BLaER1 treated with 17β-estradiol and CSF1 and Interleukin-3, amounts not matched to agents 10 nM and 100 nM (cell line): Measurements from ENCODE around the gene RBM26.

Source experiments
- H3K27ac ChIP-seq, 11 experiments: shearing (Covaris generic); formaldehyde crosslinking; 2 replicates each; pipeline ENCODE4 v1.8.1; 2022
- H3K27me3 ChIP-seq, 11 experiments: shearing (Covaris generic); formaldehyde crosslinking; 2 replicates each; pipeline ENCODE4 v1.8.1; 2022
- H3K36me3 ChIP-seq, 11 experiments: shearing (Covaris generic); formaldehyde crosslinking; 2 replicates each; pipeline ENCODE4 v1.8.1; 2022
- H3K4me1 ChIP-seq, 10 experiments: shearing (Covaris generic); formaldehyde crosslinking; 2 replicates each; pipeline ENCODE4 v1.8.1; 2022
- H3K4me2 ChIP-seq, 11 experiments: shearing (Covaris generic); formaldehyde crosslinking; 2 replicates each; pipeline ENCODE4 v1.8.1; 2022
- H3K4me3 ChIP-seq, 10 experiments: shearing (Covaris generic); formaldehyde crosslinking; 2 replicates each; pipeline ENCODE4 v1.8.1; 2022
- H3K9ac ChIP-seq, 11 experiments: shearing (Covaris generic); formaldehyde crosslinking; 2 replicates each; pipeline ENCODE4 v1.8.1; 2022
- H3K9me3 ChIP-seq, 11 experiments: shearing (Covaris generic); formaldehyde crosslinking; replicated peaks in 1 of 11; 2 replicates each; pipeline ENCODE4 v1.8.1; 2022
- H4K20me1 ChIP-seq, 11 experiments: shearing (Covaris generic); formaldehyde crosslinking; 2 replicates each; pipeline ENCODE4 v1.8.1; 2022
- Cebpa-rat ChIP-seq, 11 experiments: shearing (Covaris generic); IDR thresholded peaks; 2 replicates each; pipeline ENCODE4 v1.8.1; 2022

Gene RBM26

GRCh38 chr13:79447141-79447540 lies 41.1 kb upstream of the RBM26 start:
- Histone ChIP-seq H3K9me3 (peaks cover 6 to 29% (median 20%) of the 10 kb centered on the region in 11 experiments; a peak in 19 of 22 replicates), H4K20me1 (no peaks in the 10 kb centered on the region), H3K27me3 (no peaks in the 10 kb centered on the region), H3K9ac (no peak overlapping the region), H3K27ac (peak overlapping the region in 1 of 11 experiments; percentile 77; a peak in 1 of 22 replicates), H3K4me1 (peaks cover 24 to 42% (median 34%) of the 10 kb centered on the region in 10 experiments), H3K4me3 (no peak overlapping the region), H3K36me3 (no peaks in the 10 kb centered on the region; a peak in 1 of 22 replicates), H3K4me2 (peak overlapping the region in 6 of 11 experiments; percentile 63 to 70 (median 68); a peak in 5 of 22 replicates)
- no peak for TF ChIP-seq Cebpa-rat (IDR thresholded peaks at IDR 0.05)

GRCh38 chr13:79445968-79446645 lies 40.1 kb upstream of the RBM26 start:
- H4K20me1 ChIP-seq: no peaks in the 10 kb centered on the region
- H3K36me3 ChIP-seq: no peaks in the 10 kb centered on the region; a peak in 1 of 22 replicates
- H3K9me3 ChIP-seq: peaks cover 6 to 29% (median 20%) of the 10 kb centered on the region in 11 experiments; a peak in 19 of 22 replicates
- TF ChIP-seq Cebpa-rat (IDR thresholded peaks at IDR 0.05): no peak
- H3K9ac ChIP-seq: no peak overlapping the region
- H3K4me2 ChIP-seq: no peak overlapping the region
- peaks cover 13 to 31% (median 27%) of the 10 kb centered on the region in 10 experiments for H3K4me1 ChIP-seq
- no peak overlapping the region; a peak in 1 of 22 replicates for H3K27ac ChIP-seq
- H3K4me3 ChIP-seq: no peak overlapping the region
- no peaks in the 10 kb centered on the region for H3K27me3 ChIP-seq

GRCh38 chr13:79442706-79443105 lies 36.7 kb upstream of the RBM26 start:
- peaks cover 0 to 8% (median 4%) of the 10 kb centered on the region in 10 experiments; a peak in 15 of 20 replicates for H3K4me1 ChIP-seq
- no peaks in the 10 kb centered on the region for H3K36me3 ChIP-seq
- no peaks in the 10 kb centered on the region for H3K27me3 ChIP-seq
- no peak for TF ChIP-seq Cebpa-rat (IDR thresholded peaks at IDR 0.05)
- no peak overlapping the region for H3K9ac ChIP-seq
- H3K27ac ChIP-seq: no peak overlapping the region
- H3K4me3 ChIP-seq: no peak overlapping the region
- no peaks in the 10 kb centered on the region for H4K20me1 ChIP-seq
- no peak overlapping the region for H3K4me2 ChIP-seq
- peaks cover 0 to 16% (median 2%) of the 10 kb centered on the region in 11 experiments; a peak in 7 of 22 replicates for H3K9me3 ChIP-seq

GRCh38 chr13:79442221-79442620 lies 36.2 kb upstream of the RBM26 start:
- Histone ChIP-seq H3K27ac (no peak overlapping the region), H3K27me3 (no peaks in the 10 kb centered on the region), H3K9ac (no peak overlapping the region), H3K4me3 (no peak overlapping the region), H4K20me1 (no peaks in the 10 kb centered on the region), H3K9me3 (peaks cover 0 to 11% (median 0%) of the 10 kb centered on the region in 11 experiments; a peak in 3 of 22 replicates), H3K4me1 (peaks cover 0 to 3% (median under 1%) of the 10 kb centered on the region in 10 experiments; a peak in 6 of 20 replicates), H3K4me2 (no peak overlapping the region), H3K36me3 (no peaks in the 10 kb centered on the region)
- TF ChIP-seq Cebpa-rat (IDR thresholded peaks at IDR 0.05): no peak

- no peak overlapping the region for H3K4me3 ChIP-seq
- no peaks in the 10 kb centered on the region for H3K27me3 ChIP-seq
- H3K9ac ChIP-seq: no peak overlapping the region
- H3K27ac ChIP-seq: no peak overlapping the region
- no peak overlapping the region for H3K4me2 ChIP-seq
- TF ChIP-seq Cebpa-rat (IDR thresholded peaks at IDR 0.05): no peak
- H4K20me1 ChIP-seq: no peaks in the 10 kb centered on the region
- no peaks in the 10 kb centered on the region for H3K36me3 ChIP-seq
- H3K9me3 ChIP-seq: 0 out of 22 replicates have a peak, but pooled peaks cover 0 to 3% (median 0%) of the 10 kb centered on the region in 11 experiments
- no peaks in the 10 kb centered on the region for H3K4me1 ChIP-seq
These were observed 35.0 kb upstream of the RBM26 start for GRCh38 chr13:79440958-79441528.

- H3K4me2 ChIP-seq: no peak overlapping the region
- no peak overlapping the region for H3K4me3 ChIP-seq
- no peaks in the 10 kb centered on the region for H3K27me3 ChIP-seq
- no peaks in the 10 kb centered on the region for H4K20me1 ChIP-seq
- H3K36me3 ChIP-seq: no peaks in the 10 kb centered on the region
- no peak overlapping the region for H3K9ac ChIP-seq
- no peak for TF ChIP-seq Cebpa-rat (IDR thresholded peaks at IDR 0.05)
- H3K4me1 ChIP-seq: no peaks in the 10 kb centered on the region
- no peak overlapping the region for H3K27ac ChIP-seq
- no peaks in the 10 kb centered on the region for H3K9me3 ChIP-seq
These were observed 33.2 kb upstream of the RBM26 start for GRCh38 chr13:79439275-79439674.

GRCh38 chr13:79435561-79435990 lies 29.5 kb upstream of the RBM26 start:
- Histone ChIP-seq H3K36me3 (no peaks in the 10 kb centered on the region), H3K9ac (no peak overlapping the region), H3K27ac (no peak overlapping the region), H3K4me3 (no peak overlapping the region), H3K27me3 (no peaks in the 10 kb centered on the region), H4K20me1 (no peaks in the 10 kb centered on the region), H3K4me2 (no peak overlapping the region), H3K9me3 (peaks cover 5 to 18% (median 16%) of the 10 kb centered on the region in 11 experiments), H3K4me1 (no peaks in the 10 kb centered on the region)
- TF ChIP-seq Cebpa-rat (IDR thresholded peaks at IDR 0.05): no peak

GRCh38 chr13:79434556-79434955 lies 28.5 kb upstream of the RBM26 start:
- Histone ChIP-seq H3K27ac (no peak overlapping the region), H3K36me3 (no peaks in the 10 kb centered on the region), H3K4me2 (no peak overlapping the region), H3K9me3 (peaks cover 5 to 20% (median 16%) of the 10 kb centered on the region in 11 experiments), H4K20me1 (no peaks in the 10 kb centered on the region), H3K9ac (no peak overlapping the region), H3K4me3 (no peak overlapping the region), H3K27me3 (no peaks in the 10 kb centered on the region), H3K4me1 (peaks cover 0 to 2% (median 0%) of the 10 kb centered on the region in 10 experiments; a peak in 2 of 20 replicates)
- no peak for TF ChIP-seq Cebpa-rat (IDR thresholded peaks at IDR 0.05)

GRCh38 chr13:79432992-79433391 lies 26.9 kb upstream of the RBM26 start:
- Histone ChIP-seq H3K27ac (no peak overlapping the region), H3K4me3 (no peak overlapping the region), H3K4me2 (no peak overlapping the region), H4K20me1 (no peaks in the 10 kb centered on the region), H3K36me3 (no peaks in the 10 kb centered on the region), H3K9ac (no peak overlapping the region), H3K27me3 (no peaks in the 10 kb centered on the region), H3K9me3 (peaks cover 5 to 20% (median 16%) of the 10 kb centered on the region in 11 experiments), H3K4me1 (peaks cover 0 to 17% (median 4%) of the 10 kb centered on the region in 10 experiments; a peak in 10 of 20 replicates)
- TF ChIP-seq Cebpa-rat (IDR thresholded peaks at IDR 0.05): no peak
